HG03280 (cell line): ENCODE measurements around the gene EI24.

Experiments used
- ATAC-seq: cut with Tn5 transposase; IDR thresholded peaks from one replicate; pipeline ENCODE4 v1.9.1; 2021; ENCODE audit warnings: mild to moderate bottlenecking, moderate library complexity; ENCODE audit not compliant: unreplicated experiment

The EI24 gene

DNA sequence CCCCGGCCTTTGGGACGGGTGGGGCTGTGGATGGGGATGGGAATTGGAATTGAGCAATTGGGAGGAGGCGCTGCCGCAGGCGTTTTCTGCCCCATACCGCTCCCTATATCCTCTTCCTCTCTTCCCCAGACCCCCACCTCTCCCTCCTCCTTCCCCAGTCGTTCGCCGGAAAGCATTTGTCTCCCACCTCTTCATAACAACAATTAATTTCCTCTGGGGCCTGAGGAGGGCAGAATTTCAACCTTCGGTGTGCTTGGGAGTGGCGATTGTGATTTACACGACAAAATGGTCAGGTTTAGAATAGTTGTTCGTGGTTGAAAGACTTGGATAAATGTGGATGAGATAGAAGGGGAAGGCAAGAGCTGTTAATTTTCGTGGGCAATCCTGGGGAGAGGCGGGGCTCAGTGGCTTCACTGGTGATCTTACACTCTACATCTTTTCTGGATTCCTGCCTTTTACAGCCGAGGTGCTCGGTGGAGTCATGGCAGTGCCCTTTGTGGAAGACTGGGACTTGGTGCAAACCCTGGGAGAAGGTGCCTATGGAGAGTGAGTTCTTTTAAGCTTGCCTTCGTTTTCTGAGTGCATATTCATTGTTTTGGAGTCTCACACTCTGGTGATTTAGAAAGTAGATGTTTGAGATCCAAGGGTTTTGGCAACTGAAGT, 57.1 kb downstream of the EI24 start:
- ATAC-seq: peak; percentile 33

DNA sequence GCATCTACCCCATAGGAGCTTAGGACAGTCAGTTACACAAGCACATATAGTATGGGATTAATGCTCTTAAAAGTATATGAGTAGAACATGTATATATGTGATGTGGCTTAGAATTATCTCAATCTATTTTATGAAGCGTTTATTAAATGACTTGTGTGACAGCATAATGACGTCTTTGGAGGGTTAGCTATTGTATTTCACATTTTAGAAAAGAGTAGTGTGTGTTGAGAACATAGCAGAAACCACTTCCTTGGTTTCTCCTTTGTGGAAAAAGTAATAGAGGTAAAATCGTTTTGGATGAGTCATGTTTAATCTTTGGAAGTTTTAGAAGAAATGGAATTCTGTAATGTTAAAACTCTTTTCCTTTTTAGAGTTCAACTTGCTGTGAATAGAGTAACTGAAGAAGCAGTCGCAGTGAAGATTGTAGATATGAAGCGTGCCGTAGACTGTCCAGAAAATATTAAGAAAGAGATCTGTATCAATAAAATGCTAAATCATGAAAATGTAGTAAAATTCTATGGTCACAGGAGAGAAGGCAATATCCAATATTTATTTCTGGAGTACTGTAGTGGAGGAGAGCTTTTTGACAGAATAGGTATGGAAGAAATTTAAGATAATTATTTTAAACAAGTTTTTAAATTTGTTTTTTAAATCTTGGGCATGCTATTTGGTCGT, 58.1 kb downstream of the EI24 start:
- no peak for ATAC-seq
